ENCODE results near the gene MCTP2.

MCTP2 gene

GRCh38 chr15:94262201-94262600 lies 30.8 kb downstream of the MCTP2 start:
- no peak overlapping the region for H3K4me3 Mint-ChIP-seq
- no peak overlapping the region for H3K27ac Mint-ChIP-seq

GRCh38 chr15:94263341-94264273 lies 32.2 kb downstream of the MCTP2 start:
- Mint-ChIP-seq H3K27ac (peak overlapping the region; percentile 70), H3K4me1 (ENCODE audit: low read depth) (peaks cover 48% of the 10 kb centered on the region), H3K36me3 (ENCODE audit: low read depth) (peaks cover 35% of the 10 kb centered on the region), H3K4me3 (no peak overlapping the region), H3K9me3 (no peaks in the 10 kb centered on the region), H3K27me3 (ENCODE audit: low read depth) (no peaks in the 10 kb centered on the region)
- DNase-seq (ENCODE audit: low spot score) = no peak

More at GRCh38 chr15:94262201-94262600, 30.8 kb downstream of the MCTP2 start:
- no peak for DNase-seq (ENCODE audit: low spot score)
- Mint-ChIP-seq H3K4me1 (ENCODE audit: low read depth) (peaks cover 51% of the 10 kb centered on the region), H3K27me3 (ENCODE audit: low read depth) (no peaks in the 10 kb centered on the region), H3K9me3 (no peaks in the 10 kb centered on the region), H3K36me3 (ENCODE audit: low read depth) (peaks cover 32% of the 10 kb centered on the region)

- Mint-ChIP-seq H3K4me3 (no peak overlapping the region), H3K4me1 (ENCODE audit: low read depth) (peaks cover 48% of the 10 kb centered on the region), H3K9me3 (no peaks in the 10 kb centered on the region), H3K27ac (no peak overlapping the region), H3K27me3 (ENCODE audit: low read depth) (no peaks in the 10 kb centered on the region), H3K36me3 (ENCODE audit: low read depth) (peaks cover 32% of the 10 kb centered on the region)
- no peak for DNase-seq (ENCODE audit: low spot score)
Measured at GRCh38 chr15:94265009-94265408, 33.6 kb downstream of the MCTP2 start.

- H3K27ac Mint-ChIP-seq = no peak overlapping the region
- H3K9me3 Mint-ChIP-seq = no peaks in the 10 kb centered on the region
- DNase-seq (ENCODE audit: low spot score) = no peak
- no peaks in the 10 kb centered on the region for H3K27me3 Mint-ChIP-seq (ENCODE audit: low read depth)
- H3K4me3 Mint-ChIP-seq = no peak overlapping the region
- H3K36me3 Mint-ChIP-seq (ENCODE audit: low read depth) = peaks cover 26% of the 10 kb centered on the region
- H3K4me1 Mint-ChIP-seq (ENCODE audit: low read depth) = peaks cover 47% of the 10 kb centered on the region
Measured at GRCh38 chr15:94265982-94266381, 34.6 kb downstream of the MCTP2 start.

GRCh38 chr15:94266789-94267188 lies 35.4 kb downstream of the MCTP2 start:
- peak overlapping the region; percentile 17 for H3K27ac Mint-ChIP-seq
- H3K4me1 Mint-ChIP-seq (ENCODE audit: low read depth) = peaks cover 46% of the 10 kb centered on the region
- no peak for DNase-seq (ENCODE audit: low spot score)
- H3K4me3 Mint-ChIP-seq = no peak overlapping the region
- no peaks in the 10 kb centered on the region for H3K27me3 Mint-ChIP-seq (ENCODE audit: low read depth)
- no peaks in the 10 kb centered on the region for H3K9me3 Mint-ChIP-seq
- H3K36me3 Mint-ChIP-seq (ENCODE audit: low read depth) = peaks cover 24% of the 10 kb centered on the region

- no peak overlapping the region for H3K27ac Mint-ChIP-seq
- H3K27me3 Mint-ChIP-seq (ENCODE audit: low read depth) = no peaks in the 10 kb centered on the region
- peaks cover 30% of the 10 kb centered on the region for H3K36me3 Mint-ChIP-seq (ENCODE audit: low read depth)
- no peaks in the 10 kb centered on the region for H3K9me3 Mint-ChIP-seq
- DNase-seq (ENCODE audit: low spot score) = no peak
- no peak overlapping the region for H3K4me3 Mint-ChIP-seq
- H3K4me1 Mint-ChIP-seq (ENCODE audit: low read depth) = peaks cover 37% of the 10 kb centered on the region
Measured at GRCh38 chr15:94269954-94270353, 38.6 kb downstream of the MCTP2 start.

GRCh38 chr15:94270570-94270969 lies 39.2 kb downstream of the MCTP2 start:
- DNase-seq (ENCODE audit: low spot score) = no peak
- Mint-ChIP-seq H3K4me1 (ENCODE audit: low read depth) (peaks cover 39% of the 10 kb centered on the region), H3K27ac (no peak overlapping the region), H3K27me3 (ENCODE audit: low read depth) (no peaks in the 10 kb centered on the region), H3K4me3 (no peak overlapping the region), H3K9me3 (no peaks in the 10 kb centered on the region), H3K36me3 (ENCODE audit: low read depth) (peaks cover 30% of the 10 kb centered on the region)

GRCh38 chr15:94272251-94272898 lies 41.0 kb downstream of the MCTP2 start:
- peaks cover 24% of the 10 kb centered on the region for H3K4me1 Mint-ChIP-seq (ENCODE audit: low read depth)
- H3K27me3 Mint-ChIP-seq (ENCODE audit: low read depth) = no peaks in the 10 kb centered on the region
- DNase-seq (ENCODE audit: low spot score) = no peak
- no peak overlapping the region for H3K4me3 Mint-ChIP-seq
- H3K9me3 Mint-ChIP-seq = no peaks in the 10 kb centered on the region
- no peak overlapping the region for H3K27ac Mint-ChIP-seq
- H3K36me3 Mint-ChIP-seq (ENCODE audit: low read depth) = peaks cover 21% of the 10 kb centered on the region

GRCh38 chr15:94273826-94274225 lies 42.5 kb downstream of the MCTP2 start:
- H3K27me3 Mint-ChIP-seq (ENCODE audit: low read depth) = no peaks in the 10 kb centered on the region
- H3K4me3 Mint-ChIP-seq = no peak overlapping the region
- H3K4me1 Mint-ChIP-seq (ENCODE audit: low read depth) = peaks cover 26% of the 10 kb centered on the region
- no peaks in the 10 kb centered on the region for H3K9me3 Mint-ChIP-seq
- H3K27ac Mint-ChIP-seq = no peak overlapping the region
- peaks cover 26% of the 10 kb centered on the region for H3K36me3 Mint-ChIP-seq (ENCODE audit: low read depth)
- DNase-seq (ENCODE audit: low spot score) = no peak

GRCh38 chr15:94274745-94275144 lies 43.4 kb downstream of the MCTP2 start:
- Mint-ChIP-seq H3K36me3 (ENCODE audit: low read depth) (peaks cover 32% of the 10 kb centered on the region), H3K27ac (no peak overlapping the region), H3K9me3 (no peaks in the 10 kb centered on the region), H3K27me3 (ENCODE audit: low read depth) (no peaks in the 10 kb centered on the region), H3K4me3 (peak overlapping the region; percentile 26), H3K4me1 (ENCODE audit: low read depth) (peaks cover 29% of the 10 kb centered on the region)
- DNase-seq (ENCODE audit: low spot score) = no peak

- H3K36me3 Mint-ChIP-seq (ENCODE audit: low read depth) = peaks cover 54% of the 10 kb centered on the region
- DNase-seq (ENCODE audit: low spot score) = no peak
- H3K9me3 Mint-ChIP-seq = peaks cover 24% of the 10 kb centered on the region
- H3K4me3 Mint-ChIP-seq = no peak overlapping the region
- H3K4me1 Mint-ChIP-seq (ENCODE audit: low read depth) = peaks cover 48% of the 10 kb centered on the region
- no peaks in the 10 kb centered on the region for H3K27me3 Mint-ChIP-seq (ENCODE audit: low read depth)
- no peak overlapping the region for H3K27ac Mint-ChIP-seq
Measured at GRCh38 chr15:94277485-94277884, 46.1 kb downstream of the MCTP2 start.

GRCh38 chr15:94279736-94280135 lies 48.4 kb downstream of the MCTP2 start:
- Mint-ChIP-seq H3K27ac (peak overlapping the region; percentile 58), H3K9me3 (peaks cover 24% of the 10 kb centered on the region), H3K36me3 (ENCODE audit: low read depth) (peaks cover 62% of the 10 kb centered on the region), H3K4me3 (peak overlapping the region; percentile 7), H3K27me3 (ENCODE audit: low read depth) (no peaks in the 10 kb centered on the region), H3K4me1 (ENCODE audit: low read depth) (peaks cover 50% of the 10 kb centered on the region)
- no peak for DNase-seq (ENCODE audit: low spot score)

- H3K27me3 Mint-ChIP-seq (ENCODE audit: low read depth) = no peaks in the 10 kb centered on the region
- peak overlapping the region; percentile 53 for H3K4me3 Mint-ChIP-seq
- H3K36me3 Mint-ChIP-seq (ENCODE audit: low read depth) = peaks cover 60% of the 10 kb centered on the region
- peaks cover 24% of the 10 kb centered on the region for H3K9me3 Mint-ChIP-seq
- H3K27ac Mint-ChIP-seq = peak overlapping the region; percentile 53
- DNase-seq (ENCODE audit: low spot score) = no peak
- H3K4me1 Mint-ChIP-seq (ENCODE audit: low read depth) = peaks cover 49% of the 10 kb centered on the region
Measured at GRCh38 chr15:94280301-94280700, 48.9 kb downstream of the MCTP2 start.
